Activated CD4-positive, alpha-beta T cell treated with anti-CD3 and anti-CD28 coated beads, Interleukin-2, amount 50 U/mL, for 1 hour (primary cell): ENCODE measurements around the gene RLBP1.

Source experiments
- DNase-seq: peaks from one replicate; pipeline ENCODE4 v3.0.0-alpha.2; 2020

Gene RLBP1

GRCh38 chr15:89177633-89178306 lies 43.6 kb downstream of the RLBP1 start:
- DNase-seq, result peak; percentile 54

- no peak for DNase-seq
Measured at GRCh38 chr15:89177116-89177515, 44.3 kb downstream of the RLBP1 start.

GRCh38 chr15:89175617-89176191 lies 45.7 kb downstream of the RLBP1 start:
- no peak for DNase-seq

GRCh38 chr15:89174476-89174875 lies 46.9 kb downstream of the RLBP1 start:
- no peak for DNase-seq

DNA sequence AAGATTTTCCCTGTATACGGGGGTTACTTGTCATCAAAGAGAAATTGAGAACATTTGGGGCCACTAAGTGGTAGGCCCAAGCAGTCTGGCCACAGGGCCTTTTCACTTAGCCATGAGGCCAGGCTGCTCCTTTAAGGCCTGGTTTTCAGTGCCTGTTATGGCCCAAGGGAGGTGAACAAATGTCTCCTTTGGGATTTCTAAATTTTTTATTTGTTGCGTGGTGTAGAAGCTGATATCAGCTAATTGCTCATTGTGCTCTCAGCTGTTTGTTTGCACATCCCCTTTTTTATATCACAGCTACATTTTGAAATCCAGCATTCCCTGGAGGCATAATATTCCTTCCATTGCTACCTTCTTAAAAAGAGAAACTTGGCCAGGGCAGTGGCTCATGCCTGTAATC lies 48.5 kb downstream of the RLBP1 start:
- no peak for DNase-seq

DNA sequence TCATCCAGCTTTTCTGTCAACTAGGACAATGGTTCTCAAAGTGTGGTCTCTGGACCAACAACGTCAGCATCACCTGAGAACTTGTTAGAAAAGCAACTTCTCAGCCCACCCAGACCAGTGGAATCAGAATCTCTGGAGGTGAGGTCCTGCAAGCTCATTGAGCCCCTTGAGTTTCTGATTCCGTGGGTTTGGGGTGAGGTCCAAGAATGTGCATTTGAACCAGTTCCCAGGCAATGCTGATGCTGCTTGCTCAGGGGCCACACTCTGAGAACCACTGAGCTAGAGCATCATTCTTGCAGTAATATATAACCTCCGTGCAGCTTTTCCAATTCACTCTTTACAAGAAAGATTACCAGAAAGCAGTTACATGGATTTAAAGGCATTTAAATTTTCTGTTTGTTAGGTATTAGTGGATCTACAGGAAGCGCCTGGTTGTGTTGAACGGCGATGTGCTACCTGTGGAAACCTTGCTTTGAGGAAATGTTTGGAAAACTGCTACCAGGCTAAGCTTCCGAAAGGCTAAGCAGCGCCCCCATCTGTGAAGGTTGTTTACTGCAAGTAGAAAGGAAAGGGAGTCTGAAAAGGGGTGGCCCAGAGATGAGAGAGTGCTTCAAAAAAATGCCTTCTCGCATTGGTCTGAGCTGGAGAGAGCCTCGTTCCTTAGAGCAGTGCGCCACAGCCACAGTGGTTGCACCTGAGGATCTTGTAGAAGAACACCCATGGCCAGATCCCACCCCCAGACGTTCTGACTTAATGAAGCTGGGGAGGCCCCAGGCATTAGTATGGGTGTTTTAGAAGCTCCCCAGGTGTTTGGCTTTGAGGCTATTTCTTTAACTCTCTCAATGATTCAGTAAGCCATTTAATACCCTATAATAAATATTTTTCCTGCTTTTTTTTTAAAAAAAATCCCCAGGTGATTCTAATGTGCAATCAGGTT lies 50.0 kb downstream of the RLBP1 start:
- DNase-seq, result peak; percentile 14

DNA sequence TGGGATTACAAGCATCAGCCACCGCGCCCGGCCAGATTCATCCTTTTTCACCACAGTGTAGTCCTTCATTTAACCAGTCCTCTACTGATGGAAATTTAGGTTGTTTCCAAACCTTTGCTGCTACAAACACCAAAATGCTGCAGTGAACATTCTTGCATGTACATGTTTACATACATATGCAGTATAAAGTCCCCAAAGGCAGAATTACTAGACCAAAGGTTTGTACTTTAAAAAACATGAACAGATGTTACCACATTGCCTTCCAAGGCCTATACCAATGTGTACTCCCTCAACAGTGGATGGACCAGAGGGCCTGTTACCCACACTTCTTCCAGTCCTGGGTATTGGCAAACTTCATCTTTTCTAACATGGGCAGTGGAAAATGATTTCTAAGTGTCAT lies 51.0 kb downstream of the RLBP1 start:
- DNase-seq, result no peak

DNA sequence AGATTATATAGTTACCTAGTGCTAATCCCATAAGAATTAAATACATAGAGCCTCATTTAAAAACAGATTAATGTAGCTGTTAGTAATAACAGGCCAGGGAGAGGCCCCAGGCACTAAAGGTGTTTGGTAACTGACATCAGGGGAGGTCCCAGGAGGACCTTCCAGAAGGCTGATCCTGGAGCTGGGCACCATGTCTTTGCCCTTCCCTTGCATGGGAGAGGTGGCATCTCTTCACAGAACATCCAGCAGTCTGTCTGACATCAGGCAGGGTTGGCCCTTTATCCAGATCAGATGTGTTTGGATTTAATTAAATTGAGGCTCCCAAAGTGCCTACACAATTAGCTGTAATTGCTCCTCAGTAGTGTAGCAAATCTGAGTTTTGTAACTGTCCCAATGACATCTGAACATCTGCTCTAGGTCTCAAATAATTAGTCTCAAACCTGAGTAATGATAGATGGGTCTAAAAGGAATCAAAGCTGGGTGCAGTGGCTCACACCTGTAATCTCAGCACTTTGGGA lies 53.0 kb downstream of the RLBP1 start:
- no peak for DNase-seq

DNA sequence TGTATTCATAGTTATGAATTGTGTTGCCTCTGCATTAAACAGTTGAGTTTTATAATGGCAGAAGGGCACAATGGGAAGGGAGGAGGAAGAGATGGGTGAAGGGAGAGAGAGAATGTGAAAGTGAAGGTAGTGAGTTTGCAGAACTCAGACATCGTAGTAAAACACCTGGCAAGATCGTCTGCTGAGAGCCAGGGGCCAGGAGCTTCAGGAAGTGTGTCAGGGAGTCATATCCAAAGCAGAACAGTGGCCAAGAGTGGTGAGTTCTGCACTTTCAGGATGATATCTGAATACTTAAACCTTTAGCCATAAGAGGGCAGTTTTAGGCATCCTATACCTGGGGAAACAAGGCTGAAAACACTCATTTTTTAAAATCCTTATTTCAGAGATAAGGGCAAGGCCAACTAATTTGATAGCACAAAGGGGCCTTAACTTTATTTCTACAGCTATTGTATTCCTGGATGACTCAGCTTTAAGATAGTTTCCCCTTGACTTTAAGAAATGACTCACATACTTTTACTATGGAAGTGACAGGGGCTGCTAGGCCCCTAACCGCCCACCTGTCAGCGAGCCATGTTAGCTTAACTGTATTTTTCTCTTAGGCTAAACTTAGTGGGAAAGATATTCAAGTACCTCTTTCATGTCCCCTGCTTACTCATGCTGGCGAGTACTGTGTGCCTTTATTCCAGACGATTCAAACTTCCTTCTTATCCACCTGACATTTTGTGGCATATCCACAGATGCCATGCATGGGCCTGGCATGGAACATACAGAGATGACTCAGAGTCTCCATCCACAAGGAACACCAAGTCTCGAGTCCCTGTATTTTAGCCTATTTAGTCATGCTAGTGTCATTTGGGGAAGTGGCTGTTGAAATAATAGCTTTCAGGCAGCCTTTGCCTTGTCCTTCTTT lies 53.9 kb downstream of the RLBP1 start:
- DNase-seq, result no peak

- DNase-seq, result no peak
Measured at GRCh38 chr15:89165677-89166076, 55.7 kb downstream of the RLBP1 start.

DNA sequence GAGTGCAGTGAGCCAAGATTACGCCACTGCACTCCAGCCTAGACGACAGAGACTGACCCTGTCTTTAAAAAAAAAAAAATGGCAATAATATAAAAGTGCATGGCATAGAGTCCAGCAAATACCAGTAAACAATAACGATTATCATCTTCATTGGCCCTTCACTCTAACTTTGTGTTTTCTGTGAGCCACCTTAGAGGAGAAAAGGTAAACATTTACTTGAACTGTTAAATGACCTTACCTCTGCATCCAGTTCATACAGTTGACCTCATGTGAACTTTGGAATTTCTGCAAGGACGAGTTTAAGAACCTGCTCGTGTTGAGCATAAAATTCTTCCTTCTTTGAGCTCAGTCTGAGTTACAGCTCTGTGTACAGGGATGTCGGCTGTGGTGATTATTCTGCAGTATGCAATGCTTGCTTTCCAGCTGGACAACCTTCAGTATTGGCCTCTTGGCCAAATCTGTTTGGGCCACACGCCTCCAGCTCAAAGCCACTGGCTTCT lies 56.6 kb downstream of the RLBP1 start:
- DNase-seq, result no peak

- no peak for DNase-seq
Measured at GRCh38 chr15:89163271-89164055, 57.9 kb downstream of the RLBP1 start.

DNA sequence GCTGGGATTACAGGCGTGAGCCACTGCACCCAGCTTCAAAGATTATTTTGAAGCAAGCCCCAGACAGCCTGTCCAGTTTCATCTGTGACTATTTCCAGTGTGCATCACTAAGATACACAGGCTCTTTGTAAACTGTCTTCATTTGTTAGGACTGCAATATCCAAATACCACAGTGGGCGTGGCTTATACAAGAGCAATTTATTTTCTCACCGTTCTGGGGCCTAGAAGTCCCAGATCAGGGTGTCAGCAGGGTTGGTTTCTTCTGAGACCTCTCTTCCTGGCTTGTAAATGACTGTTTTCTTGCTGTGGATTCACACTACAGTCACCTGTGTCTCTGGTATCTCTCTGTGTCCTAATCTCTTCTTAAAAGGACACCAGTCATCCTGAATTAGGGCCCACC lies 59.7 kb downstream of the RLBP1 start:
- no peak for DNase-seq
